T47D (cell line): Measurements from ENCODE around the gene TFCP2.
A peak's percentile ranks its signal among the peaks of the same experiment; 100 is the strongest.

Experiments used
- DNase-seq, 2 experiments: peaks; one replicate each; pipeline versions ENCODE4 v3.0.0 to v3.0.0-alpha.2; 2011 to 2012; ENCODE audit warnings: low read depth in 1 of 2, low spot score in 1 of 2
- JUND ChIP-seq: IDR thresholded peaks from 2 replicates; pipeline ENCODE4 v1.6.1; 2012; ENCODE audit warnings: low read depth
- in situ Hi-C: cut with HindIII; loops from 2 replicates; pipeline ENCODE4 v1.10.0; 2016; ENCODE audit warnings: low sequenced_read_pairs, low pct_unique_long_range_greater_than_20kb

The TFCP2 gene

DNA sequence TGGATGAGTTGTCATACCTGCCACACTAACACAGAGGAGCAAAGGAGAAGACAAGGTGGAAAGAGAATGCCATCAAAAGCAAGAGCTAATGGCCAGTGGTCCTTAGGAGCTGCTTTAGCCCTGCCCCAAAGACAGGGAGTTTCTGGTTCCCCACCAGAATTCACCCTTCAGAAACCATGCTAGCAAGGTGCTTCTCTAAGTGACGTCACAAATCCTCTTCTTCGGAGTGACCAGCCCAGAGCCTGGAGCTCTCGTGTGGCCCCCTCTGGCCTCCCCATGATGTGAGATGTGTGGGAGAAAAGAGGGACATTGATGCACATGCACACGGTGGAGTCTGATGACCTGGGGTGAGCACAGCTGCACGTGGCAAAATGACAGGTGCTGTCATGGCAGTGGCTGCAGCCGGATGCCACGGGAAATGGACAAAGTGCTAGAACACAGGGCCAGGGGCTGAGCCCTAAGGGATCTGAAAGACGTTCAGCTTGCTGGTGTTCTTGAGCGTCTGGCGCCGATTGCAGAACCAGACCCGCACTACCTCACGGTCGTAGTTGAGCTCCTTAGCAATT, 16.9 kb upstream of the TFCP2 start:
- in situ Hi-C loops, result no loop called here
- no peak for DNase-seq
- TF ChIP-seq JUND, result no peak

GRCh38 chr12:51188359-51189051, 15.6 kb upstream of the TFCP2 start:
- no peak for TF ChIP-seq JUND
- in situ Hi-C loops, result no loop called here
- DNase-seq, result no peak

GRCh38 chr12:51187370-51187987, 14.5 kb upstream of the TFCP2 start:
- in situ Hi-C loops, result no loop called here
- DNase-seq, result no peak

GRCh38 chr12:51186465-51187085, 13.6 kb upstream of the TFCP2 start:
- in situ Hi-C loops, result no loop called here
- no peak for TF ChIP-seq JUND

More at GRCh38 chr12:51187370-51187987, 14.5 kb upstream of the TFCP2 start:
- TF ChIP-seq JUND, result no peak

GRCh38 chr12:51185171-51185717, 12.3 kb upstream of the TFCP2 start:
- in situ Hi-C loops, result no loop called here
- DNase-seq, result no peak
- TF ChIP-seq JUND, result no peak

More at GRCh38 chr12:51186465-51187085, 13.6 kb upstream of the TFCP2 start:
- no peak for DNase-seq

- DNase-seq, result no peak
- no peak for TF ChIP-seq JUND
- in situ Hi-C loops, result no loop called here
Measured at GRCh38 chr12:51183816-51184215, 10.9 kb upstream of the TFCP2 start.

GRCh38 chr12:51183349-51183748, 10.4 kb upstream of the TFCP2 start:
- in situ Hi-C loops, result no loop called here
- no peak for TF ChIP-seq JUND
- no peak for DNase-seq

DNA sequence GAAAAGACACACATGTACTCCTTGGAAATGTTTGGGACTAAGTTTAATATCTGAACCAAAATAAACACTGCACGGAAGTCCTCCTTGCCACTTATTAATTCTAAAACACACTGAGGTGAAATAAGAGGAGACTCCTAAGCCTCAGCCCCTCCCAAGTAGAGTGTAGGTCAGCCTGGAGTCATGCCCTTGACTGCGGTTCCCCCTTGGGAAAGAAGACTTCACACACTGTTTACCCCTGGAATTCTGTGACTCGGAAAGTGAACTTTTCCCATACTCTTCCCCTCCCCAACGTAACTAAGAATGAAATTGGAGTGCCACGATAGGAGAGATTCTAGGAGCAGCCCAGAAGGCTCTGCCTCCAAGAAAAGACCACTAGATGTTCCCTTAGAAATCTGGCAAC, 8.6 kb upstream of the TFCP2 start:
- in situ Hi-C loops, result no loop called here
- DNase-seq, result no peak
- TF ChIP-seq JUND, result no peak

GRCh38 chr12:51177897-51178296, 5.0 kb upstream of the TFCP2 start:
- no peak for TF ChIP-seq JUND
- in situ Hi-C loops, result no loop called here
- no peak for DNase-seq

DNA sequence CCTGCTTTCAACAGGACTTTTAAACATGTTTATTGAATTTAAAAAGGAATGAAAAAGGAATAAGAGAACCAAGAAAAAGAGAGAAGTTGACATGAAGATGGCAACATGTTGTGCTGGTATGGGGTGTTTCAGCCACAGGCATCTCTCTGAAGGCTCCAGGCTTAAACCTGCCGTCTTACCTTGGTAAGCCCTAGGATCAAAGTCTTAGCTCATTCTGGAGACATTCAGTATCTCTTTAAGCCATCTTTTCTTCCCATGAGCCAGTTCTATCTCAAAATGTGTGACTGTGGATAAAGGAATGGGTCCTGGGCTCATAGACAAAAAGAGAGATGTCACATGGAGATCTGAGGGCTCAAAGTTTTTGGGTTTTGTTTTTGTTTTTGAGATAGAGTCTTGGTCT, 1.6 kb upstream of the TFCP2 start:
- in situ Hi-C loops, result no loop called here
- TF ChIP-seq JUND, result no peak

GRCh38 chr12:51171884-51172514, 936 bp downstream of the TFCP2 start:
- TF ChIP-seq JUND, result no peak
- DNase-seq, result peak in 1 of 2 experiments; percentile 14
- in situ Hi-C loops, result no loop called here

More for the DNA sequence above, 1.6 kb upstream of the TFCP2 start:
- no peak for DNase-seq

- TF ChIP-seq JUND, result no peak
- in situ Hi-C loops, result no loop called here
- no peak for DNase-seq
Measured at GRCh38 chr12:51163795-51164194, 9.1 kb downstream of the TFCP2 start.
